HG03571 (cell line): Measurements from ENCODE around the gene FAM114A2.

Experiments
- ATAC-seq: cut with Tn5 transposase; IDR thresholded peaks from one replicate; pipeline ENCODE4 v1.9.1; 2021; ENCODE audit not compliant: unreplicated experiment

The FAM114A2 gene

GRCh38 chr5:153952057-153952456 is 86.7 kb downstream of the FAM114A2 start:
- no peak for ATAC-seq

GRCh38 chr5:153941265-153941664 is 97.4 kb downstream of the FAM114A2 start:
- ATAC-seq = no peak
